ENCODE measurements around the gene PLEKHG2. TPM values are rescaled to one million over a fixed set of nuclear protein-coding genes. Genes with fewer than 3 reads are reported as not detected.
"Not testable (repeated sequence)": the region's sequence is repeated elsewhere in the genome, so short reads cannot be mapped to it uniquely, and the experiment has no call there.

PLEKHG2 gene
- polyA plus RNA-seq, 4 donors = 1.9 to 13.2 (median 6.3) TPM

DNA sequence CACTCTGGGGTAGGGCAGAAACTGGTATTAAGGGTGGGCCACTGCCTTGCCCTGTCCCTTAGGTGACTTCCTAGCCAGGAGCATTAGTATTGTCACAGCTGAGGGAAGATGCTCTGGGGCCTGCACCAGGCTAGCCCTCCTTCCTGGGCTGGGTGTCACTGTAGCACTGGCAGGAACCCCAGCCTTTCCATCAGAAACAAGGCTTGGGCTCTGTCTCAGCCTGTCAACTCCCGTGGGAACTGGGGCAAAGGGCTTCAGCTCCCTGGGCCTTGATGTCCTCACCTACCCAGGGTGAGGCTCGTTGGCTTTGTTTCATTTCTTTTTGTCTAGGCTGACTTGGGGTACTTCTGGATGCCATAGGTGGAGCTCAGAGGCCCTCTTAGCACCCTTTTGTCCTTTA, 39.5 kb upstream of the PLEKHG2 start:
- WGBS, 3 donors = 42 to 65% (median 64%) methylated on average over 2 of the region's 2 CpGs
- H3K27ac ChIP-seq (ENCODE audit: low read depth in 1 of 3, low read length in 2 of 3) = peak overlapping the region; percentile 0 to 93 (median 58)
- no peak for FAIRE-seq
- peaks cover 0 to 3% (median 0%) of the 10 kb centered on the region in 3 donors for H3K4me1 ChIP-seq (ENCODE audit: control insufficient read depth in 3 of 3, insufficient read depth in 2 of 3, low read depth in 1 of 3, low read length in 2 of 3)
- peaks cover 17 to 84% (median 22%) of the 10 kb centered on the region in 3 donors for H3K36me3 ChIP-seq (ENCODE audit: control insufficient read depth in 3 of 3, insufficient read depth in 2 of 3, low read depth in 1 of 3, low read length in 3 of 3)
- DNase-seq = no peak
- H3K9me3 ChIP-seq (ENCODE audit: control insufficient read depth in 2 of 2, insufficient read depth in 1 of 2, low read depth in 1 of 2, low read length in 1 of 2) = no peaks in the 10 kb centered on the region
- H3K4me3 ChIP-seq (ENCODE audit: low read depth in 1 of 3, low read length in 3 of 3) = no peak overlapping the region
- no peaks in the 10 kb centered on the region for H3K27me3 ChIP-seq (ENCODE audit: control insufficient read depth in 3 of 3, insufficient read depth in 3 of 3, low read length in 3 of 3)

DNA sequence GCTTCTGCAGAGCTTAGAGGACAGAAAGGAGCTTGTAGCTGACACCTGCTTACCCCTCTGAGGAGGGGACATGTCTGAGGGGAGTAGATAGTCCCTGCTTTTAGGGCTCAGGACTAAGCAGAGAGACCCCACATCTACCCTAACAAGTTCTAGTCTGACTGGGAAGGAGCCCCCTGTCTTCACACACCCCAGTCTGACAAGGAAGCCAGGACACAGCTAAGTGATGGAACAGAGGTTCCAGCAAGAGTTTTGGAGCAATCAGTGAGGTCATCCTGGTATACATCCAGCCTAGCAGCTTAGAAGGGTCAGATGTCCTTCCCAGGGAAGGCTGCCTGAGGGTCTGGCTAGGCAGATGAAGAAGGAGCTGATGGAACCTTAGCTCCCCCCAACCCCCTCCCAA, 36.5 kb upstream of the PLEKHG2 start:
- peaks cover 0 to 3% (median 0%) of the 10 kb centered on the region in 3 donors for H3K4me1 ChIP-seq (ENCODE audit: control insufficient read depth in 3 of 3, insufficient read depth in 2 of 3, low read depth in 1 of 3, low read length in 2 of 3)
- H3K4me3 ChIP-seq (ENCODE audit: low read depth in 1 of 3, low read length in 3 of 3) = no peak overlapping the region
- H3K27ac ChIP-seq (ENCODE audit: low read depth in 1 of 3, low read length in 2 of 3) = no peak overlapping the region
- H3K27me3 ChIP-seq (ENCODE audit: control insufficient read depth in 3 of 3, insufficient read depth in 3 of 3, low read length in 3 of 3) = no peaks in the 10 kb centered on the region
- DNase-seq = no peak
- peaks cover 8 to 93% (median 29%) of the 10 kb centered on the region in 3 donors for H3K36me3 ChIP-seq (ENCODE audit: control insufficient read depth in 3 of 3, insufficient read depth in 2 of 3, low read depth in 1 of 3, low read length in 3 of 3)
- FAIRE-seq = no peak
- H3K9me3 ChIP-seq (ENCODE audit: control insufficient read depth in 2 of 2, insufficient read depth in 1 of 2, low read depth in 1 of 2, low read length in 1 of 2) = no peaks in the 10 kb centered on the region

- no peak overlapping the region for H3K4me3 ChIP-seq (ENCODE audit: low read depth in 1 of 3, low read length in 3 of 3)
- no peak for DNase-seq
- H3K9me3 ChIP-seq (ENCODE audit: control insufficient read depth in 2 of 2, insufficient read depth in 1 of 2, low read depth in 1 of 2, low read length in 1 of 2) = no peaks in the 10 kb centered on the region
- peaks cover 5 to 94% (median 29%) of the 10 kb centered on the region in 3 donors for H3K36me3 ChIP-seq (ENCODE audit: control insufficient read depth in 3 of 3, insufficient read depth in 2 of 3, low read depth in 1 of 3, low read length in 3 of 3)
- WGBS, 3 donors = 73 to 82% (median 73%) methylated on average over 18 of the region's 18 CpGs
- no peaks in the 10 kb centered on the region for H3K27me3 ChIP-seq (ENCODE audit: control insufficient read depth in 3 of 3, insufficient read depth in 3 of 3, low read length in 3 of 3)
- H3K27ac ChIP-seq (ENCODE audit: low read depth in 1 of 3, low read length in 2 of 3) = no peak overlapping the region
- peaks cover 0 to 3% (median 0%) of the 10 kb centered on the region in 3 donors for H3K4me1 ChIP-seq (ENCODE audit: control insufficient read depth in 3 of 3, insufficient read depth in 2 of 3, low read depth in 1 of 3, low read length in 2 of 3)
- FAIRE-seq = no peak
Measured at GRCh38 chr19:39377373-39378362, 34.8 kb upstream of the PLEKHG2 start.

DNA sequence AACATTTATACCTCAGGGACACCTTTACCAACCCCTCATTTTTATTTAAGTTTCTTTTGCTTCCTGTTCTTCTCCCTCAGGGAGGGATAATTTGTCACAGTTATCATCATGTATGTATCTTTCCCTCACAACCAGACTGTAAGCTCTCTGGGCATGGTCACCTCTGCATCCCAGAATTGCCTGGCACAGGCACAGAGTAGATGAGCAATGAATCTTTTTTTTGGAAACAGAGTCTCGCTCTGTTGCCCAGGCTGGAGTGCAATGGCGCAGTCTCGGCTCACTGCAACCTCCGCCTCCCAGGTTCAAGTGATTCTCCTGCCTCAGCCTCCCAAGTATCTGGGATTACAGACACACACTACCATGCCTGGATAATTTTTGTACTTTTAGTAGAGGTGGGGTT, 33.1 kb upstream of the PLEKHG2 start:
- H3K4me1 ChIP-seq (ENCODE audit: control insufficient read depth in 3 of 3, insufficient read depth in 2 of 3, low read depth in 1 of 3, low read length in 2 of 3); H3K9me3 ChIP-seq (ENCODE audit: control insufficient read depth in 2 of 2, insufficient read depth in 1 of 2, low read depth in 1 of 2, low read length in 1 of 2); H3K27ac ChIP-seq (ENCODE audit: low read depth in 1 of 3, low read length in 2 of 3); DNase-seq; H3K27me3 ChIP-seq (ENCODE audit: control insufficient read depth in 3 of 3, insufficient read depth in 3 of 3, low read length in 3 of 3); FAIRE-seq; H3K4me3 ChIP-seq (ENCODE audit: low read depth in 1 of 3, low read length in 3 of 3): not testable (repeated sequence)
- peaks cover 9 to 96% (median 29%) of the 10 kb centered on the region in 3 donors for H3K36me3 ChIP-seq (ENCODE audit: control insufficient read depth in 3 of 3, insufficient read depth in 2 of 3, low read depth in 1 of 3, low read length in 3 of 3)
- 95 to 98% (median 96%) methylated on average over 4 of the region's 4 CpGs for WGBS, 3 donors

- peaks cover 9 to 95% (median 29%) of the 10 kb centered on the region in 3 donors for H3K36me3 ChIP-seq (ENCODE audit: control insufficient read depth in 3 of 3, insufficient read depth in 2 of 3, low read depth in 1 of 3, low read length in 3 of 3)
- WGBS, 3 donors = 91 to 97% (median 95%) methylated on average over 14 of the region's 14 CpGs
Measured at GRCh38 chr19:39379865-39380396, 32.5 kb upstream of the PLEKHG2 start.

DNA sequence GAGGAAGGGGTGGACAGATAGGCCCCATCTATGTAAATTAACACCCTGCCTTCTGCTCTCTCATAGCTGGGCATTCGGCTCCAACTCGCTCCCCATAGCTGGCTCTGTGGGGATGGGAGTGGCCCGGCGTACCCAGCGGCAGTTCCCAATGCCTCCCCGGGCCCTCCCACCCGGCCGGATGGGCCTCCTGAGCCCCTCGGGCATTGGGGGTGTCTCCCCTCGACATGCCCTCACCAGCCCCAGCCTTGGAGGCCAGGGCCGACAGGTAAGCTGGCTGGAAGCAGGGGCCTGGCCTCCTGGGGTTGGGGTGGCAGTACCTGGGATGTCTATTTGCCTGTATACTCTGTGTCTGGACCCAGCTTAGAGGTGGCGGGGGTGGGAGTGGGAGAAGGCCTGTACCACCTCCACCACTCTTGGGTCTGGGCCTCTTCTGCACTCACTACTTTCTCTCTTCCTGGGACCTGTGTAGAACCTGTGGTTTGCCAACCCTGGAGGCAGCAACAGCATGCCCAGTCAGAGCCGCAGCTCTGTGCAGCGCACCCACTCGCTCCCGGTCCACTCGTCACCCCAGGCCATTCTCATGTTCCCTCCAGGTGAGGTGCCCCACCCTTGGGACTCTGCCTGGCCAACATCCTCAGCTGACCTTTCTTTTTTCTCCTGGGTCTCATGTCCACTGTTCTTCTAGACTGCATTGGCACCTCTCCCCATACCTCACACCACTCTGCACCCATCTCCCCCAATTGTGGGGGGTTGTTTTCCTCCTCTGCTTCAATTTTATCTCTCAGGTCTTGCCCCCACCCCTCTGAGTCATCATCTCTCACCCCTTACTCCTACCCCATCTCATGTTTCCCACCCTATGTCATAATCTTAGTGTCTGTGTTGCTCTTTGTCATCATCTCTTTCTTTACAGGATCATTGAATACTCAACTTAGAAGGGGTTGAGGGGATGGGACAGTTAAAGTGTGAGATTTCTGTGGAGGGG, 31.7 kb upstream of the PLEKHG2 start:
- no peak overlapping the region for H3K4me3 ChIP-seq (ENCODE audit: low read depth in 1 of 3, low read length in 3 of 3)
- no peak for DNase-seq
- no peak overlapping the region for H3K27ac ChIP-seq (ENCODE audit: low read depth in 1 of 3, low read length in 2 of 3)
- H3K4me1 ChIP-seq (ENCODE audit: control insufficient read depth in 3 of 3, insufficient read depth in 2 of 3, low read depth in 1 of 3, low read length in 2 of 3) = no peaks in the 10 kb centered on the region
- FAIRE-seq = no peak
- peaks cover 12 to 95% (median 26%) of the 10 kb centered on the region in 3 donors for H3K36me3 ChIP-seq (ENCODE audit: control insufficient read depth in 3 of 3, insufficient read depth in 2 of 3, low read depth in 1 of 3, low read length in 3 of 3)
- H3K27me3 ChIP-seq (ENCODE audit: control insufficient read depth in 3 of 3, insufficient read depth in 3 of 3, low read length in 3 of 3) = no peaks in the 10 kb centered on the region
- whole genome bisulfite sequencing, 3 donors = 94 to 97% (median 97%) methylated on average over 17 of the region's 17 CpGs
- no peaks in the 10 kb centered on the region for H3K9me3 ChIP-seq (ENCODE audit: control insufficient read depth in 2 of 2, insufficient read depth in 1 of 2, low read depth in 1 of 2, low read length in 1 of 2)

More at GRCh38 chr19:39379865-39380396, 32.5 kb upstream of the PLEKHG2 start:
- Histone ChIP-seq H3K27me3 (ENCODE audit: control insufficient read depth in 3 of 3, insufficient read depth in 3 of 3, low read length in 3 of 3) (no peaks in the 10 kb centered on the region), H3K4me3 (ENCODE audit: low read depth in 1 of 3, low read length in 3 of 3) (no peak overlapping the region), H3K27ac (ENCODE audit: low read depth in 1 of 3, low read length in 2 of 3) (no peak overlapping the region), H3K4me1 (ENCODE audit: control insufficient read depth in 3 of 3, insufficient read depth in 2 of 3, low read depth in 1 of 3, low read length in 2 of 3) (no peaks in the 10 kb centered on the region), H3K9me3 (ENCODE audit: control insufficient read depth in 2 of 2, insufficient read depth in 1 of 2, low read depth in 1 of 2, low read length in 1 of 2) (no peaks in the 10 kb centered on the region)
- FAIRE-seq (no peak), DNase-seq (no peak)

DNA sequence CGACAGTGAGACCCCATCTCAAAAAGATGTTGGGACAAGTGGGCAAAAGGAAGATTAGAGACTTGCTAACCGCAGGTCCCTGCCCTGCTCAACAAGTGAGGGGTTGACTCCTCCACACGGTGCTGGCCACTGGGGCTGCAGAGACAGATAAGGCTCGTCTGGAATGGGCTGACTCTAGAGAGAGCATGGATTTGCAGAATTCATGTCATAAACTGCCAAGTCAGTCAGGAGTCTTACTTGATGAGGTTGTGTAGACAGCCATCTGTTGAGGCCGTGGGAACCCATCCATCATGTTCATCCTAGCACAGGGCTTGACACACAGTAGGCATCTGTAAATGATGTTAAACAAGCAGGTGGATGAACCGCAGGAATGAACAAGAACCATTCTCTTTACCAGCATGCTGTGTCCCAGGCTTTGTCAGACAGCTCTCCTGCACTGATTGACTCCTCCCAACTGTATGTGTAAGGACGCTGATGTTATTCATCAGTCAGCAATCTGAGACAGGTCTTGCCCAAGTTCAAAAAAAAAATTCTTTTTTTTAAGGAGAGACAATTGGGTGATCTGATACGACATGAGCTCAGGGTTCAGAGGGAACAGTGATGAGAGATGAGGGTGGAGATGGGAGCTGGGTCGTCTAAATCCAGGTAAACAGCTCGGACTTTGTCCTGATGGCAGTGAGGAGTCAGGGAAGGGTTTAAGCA, 30.4 kb upstream of the PLEKHG2 start:
- Histone ChIP-seq H3K4me1 (ENCODE audit: control insufficient read depth in 3 of 3, insufficient read depth in 2 of 3, low read depth in 1 of 3, low read length in 2 of 3) (no peaks in the 10 kb centered on the region), H3K27me3 (ENCODE audit: control insufficient read depth in 3 of 3, insufficient read depth in 3 of 3, low read length in 3 of 3) (no peaks in the 10 kb centered on the region), H3K36me3 (ENCODE audit: control insufficient read depth in 3 of 3, insufficient read depth in 2 of 3, low read depth in 1 of 3, low read length in 3 of 3) (peaks cover 14 to 95% (median 25%) of the 10 kb centered on the region in 3 donors), H3K9me3 (ENCODE audit: control insufficient read depth in 2 of 2, insufficient read depth in 1 of 2, low read depth in 1 of 2, low read length in 1 of 2) (no peaks in the 10 kb centered on the region), H3K27ac (ENCODE audit: low read depth in 1 of 3, low read length in 2 of 3) (no peak overlapping the region), H3K4me3 (ENCODE audit: low read depth in 1 of 3, low read length in 3 of 3) (no peak overlapping the region)
- DNase-seq (no peak), FAIRE-seq (no peak)
- 68 to 81% (median 77%) methylated on average over 10 of the region's 10 CpGs for WGBS, 3 donors
